ENCODE measurements around the gene DUSP16.
"Not testable (repeated sequence)": the region's sequence is repeated elsewhere in the genome, so short reads cannot be mapped to it uniquely, and the experiment has no call there.

DUSP16 gene

DNA sequence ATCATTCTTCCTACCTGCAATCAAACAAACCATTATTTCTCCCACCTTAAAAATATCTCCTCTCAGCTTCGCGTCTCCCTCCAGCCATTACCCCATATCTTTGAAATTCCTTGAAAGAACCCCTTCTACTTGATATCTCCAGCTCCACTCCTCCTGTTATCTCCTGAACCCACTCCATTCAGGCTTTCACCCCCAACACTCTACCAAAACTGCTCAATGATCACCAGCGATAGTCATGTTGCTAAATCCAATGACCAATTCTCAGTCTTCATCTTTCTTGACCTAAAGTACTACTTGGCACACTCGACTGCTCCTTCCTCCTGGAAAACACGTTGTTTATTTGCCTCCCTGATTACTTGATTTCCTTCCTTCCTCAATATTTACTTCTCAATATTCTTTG is 70.1 kb downstream of the DUSP16 start:
- DNase-seq (ENCODE audit: low spot score) = no peak

DNA sequence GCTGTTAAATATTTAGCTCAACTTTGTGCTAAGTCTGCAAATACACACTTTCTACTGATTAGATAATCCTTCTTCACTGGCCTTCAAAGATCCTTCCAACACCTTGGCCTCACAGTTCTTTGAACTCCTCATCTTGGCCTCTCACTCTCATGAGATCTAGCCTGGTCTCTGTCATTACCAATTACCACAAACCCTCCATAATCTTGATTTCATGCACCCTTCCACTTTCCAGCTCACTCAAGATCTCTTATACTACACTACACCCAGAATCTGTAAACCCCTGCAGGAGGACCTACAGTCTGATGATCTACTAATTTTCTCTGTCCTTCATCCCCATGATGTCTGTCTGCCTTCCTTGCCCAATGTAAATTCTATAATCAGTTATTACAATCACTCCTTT is 71.1 kb downstream of the DUSP16 start:
- DNase-seq (ENCODE audit: low spot score) = no peak

DNA sequence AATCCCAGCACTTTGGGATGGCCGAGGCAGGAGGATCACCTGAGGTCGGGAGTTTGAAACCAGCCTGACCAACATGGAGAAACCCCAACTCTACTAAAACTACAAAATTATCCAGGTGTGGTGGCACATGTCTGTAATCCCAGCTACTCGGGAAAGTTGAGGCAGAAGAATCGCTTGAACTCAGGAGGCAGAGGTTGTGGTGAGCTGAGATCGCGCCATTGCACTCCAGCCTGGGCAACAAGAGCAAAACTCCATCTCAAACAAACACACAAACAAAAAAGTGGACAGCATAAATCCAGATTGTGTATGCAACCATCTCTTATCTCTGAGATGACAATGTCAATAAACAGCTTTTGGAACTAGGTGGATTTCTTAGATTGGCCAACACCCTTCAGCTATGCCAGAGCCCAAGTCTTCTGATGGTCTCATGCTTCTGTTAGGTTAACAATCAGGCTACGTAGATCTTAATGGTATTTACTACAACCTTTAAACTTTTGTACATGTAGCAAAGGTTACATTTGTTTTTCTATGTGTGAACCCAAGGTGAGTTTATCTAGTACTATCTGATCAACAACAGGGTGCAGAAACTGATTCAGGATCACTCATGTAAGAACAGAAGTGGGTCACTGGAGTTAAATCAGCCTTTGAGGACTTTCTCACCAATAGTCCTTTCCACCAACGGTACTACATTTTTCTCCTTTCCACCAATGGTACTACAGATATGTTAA is 73.7 kb downstream of the DUSP16 start:
- no peak for DNase-seq (ENCODE audit: low spot score)

DNA sequence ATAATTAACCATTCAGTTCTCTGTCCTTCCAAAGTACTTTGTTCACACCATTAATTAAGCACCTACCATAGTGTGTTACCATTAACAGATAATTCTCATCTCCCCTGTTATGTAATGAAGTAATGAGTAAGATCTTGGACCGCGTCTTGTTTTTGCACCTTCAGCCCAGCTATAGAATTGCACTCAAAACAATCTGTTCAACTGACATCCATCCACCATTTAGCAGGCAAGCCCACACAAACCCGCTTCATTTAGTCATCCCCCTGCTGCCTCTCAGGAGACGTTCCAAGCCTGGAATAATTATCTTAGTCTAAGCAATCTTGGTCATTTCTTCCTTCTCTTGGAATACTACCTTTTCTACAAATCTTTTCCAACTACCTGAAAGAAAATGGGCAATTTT is 74.4 kb downstream of the DUSP16 start:
- no peak for DNase-seq (ENCODE audit: low spot score)

DNA sequence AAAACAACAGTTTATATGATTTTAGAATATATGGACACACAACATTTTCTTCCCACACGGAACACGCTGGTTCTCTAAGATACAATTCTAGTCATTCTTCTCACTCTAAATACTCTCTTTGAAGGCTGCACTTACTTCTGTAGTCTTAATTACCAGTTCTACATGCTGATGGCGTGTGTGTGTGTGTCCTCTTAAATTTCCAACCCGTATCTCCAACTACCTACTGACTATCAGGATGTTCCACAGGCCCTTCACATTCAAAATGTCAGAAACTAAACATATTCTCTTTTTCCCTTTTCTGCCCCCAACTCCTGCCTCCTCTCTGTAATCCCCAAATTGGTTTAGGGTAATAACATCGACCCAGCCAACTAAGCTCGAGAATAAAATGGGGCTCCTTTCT is 75.2 kb downstream of the DUSP16 start:
- DNase-seq (ENCODE audit: low spot score) = no peak

DNA sequence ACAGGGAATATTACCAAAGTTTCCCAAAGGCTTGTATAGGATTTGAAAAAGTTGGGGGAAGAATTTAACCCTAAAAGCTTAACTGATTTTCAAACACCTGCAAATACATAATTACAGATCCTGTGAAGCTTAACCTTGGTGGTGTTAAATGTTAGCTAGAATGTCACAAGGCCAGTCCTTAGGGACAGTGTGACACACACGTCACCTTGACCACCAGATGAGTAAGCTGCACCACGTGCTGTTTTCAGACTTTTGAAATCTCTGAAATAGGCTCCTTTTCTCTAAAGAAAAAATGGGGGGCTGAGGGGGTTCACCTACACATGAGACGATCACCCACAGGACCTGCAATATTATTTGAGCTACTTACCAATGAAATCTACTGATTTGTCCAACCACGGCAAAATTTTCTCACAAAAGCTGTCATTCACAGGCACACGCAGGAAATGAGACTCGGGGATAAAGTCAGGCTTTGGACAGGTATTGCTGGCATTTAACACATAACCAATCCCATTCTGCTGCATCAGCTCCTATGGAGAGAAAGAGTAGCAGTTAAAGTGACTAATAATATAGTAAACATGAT is 75.9 kb downstream of the DUSP16 start:
- DNase-seq (ENCODE audit: low spot score) = no peak

DNA sequence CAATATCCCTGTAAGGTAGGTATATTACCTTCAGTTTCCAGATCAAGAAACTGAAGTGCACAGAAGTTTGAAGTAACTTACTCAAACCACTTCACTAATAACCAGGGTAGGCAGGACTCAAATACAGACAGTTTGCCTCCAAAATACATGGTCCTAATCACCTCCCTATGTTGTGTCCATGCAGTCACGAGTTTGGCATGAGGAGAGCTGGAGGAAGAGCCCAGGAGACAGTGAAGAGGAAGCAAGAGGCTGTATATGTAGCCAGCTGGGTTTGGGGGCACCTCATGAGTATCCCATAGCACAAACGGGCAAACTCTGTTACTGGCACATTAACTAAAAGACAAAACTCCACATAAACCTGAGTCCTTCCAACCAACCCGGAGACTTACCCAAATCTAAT is 79.2 kb downstream of the DUSP16 start:
- no peak for DNase-seq (ENCODE audit: low spot score)

DNA sequence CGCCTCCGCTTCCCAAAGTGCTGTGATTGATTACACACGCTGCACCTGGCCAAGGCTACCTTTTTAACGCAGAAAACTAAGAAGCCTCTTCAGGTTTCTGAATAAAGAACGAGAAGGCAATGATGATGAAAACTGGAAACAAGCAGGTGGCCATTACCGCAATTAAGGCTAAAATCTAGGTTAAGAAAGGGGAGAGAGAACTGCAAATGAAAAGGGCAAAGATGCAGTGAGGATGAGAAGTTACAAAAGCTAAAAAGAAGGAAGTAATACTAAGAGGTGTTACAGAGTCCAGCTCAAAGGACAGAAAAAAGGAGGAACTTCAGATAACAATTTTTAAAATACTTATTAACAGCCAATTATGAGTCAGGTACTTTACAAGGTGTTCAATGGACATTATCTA is 79.7 kb downstream of the DUSP16 start:
- DNase-seq (ENCODE audit: low spot score) = no peak

DNA sequence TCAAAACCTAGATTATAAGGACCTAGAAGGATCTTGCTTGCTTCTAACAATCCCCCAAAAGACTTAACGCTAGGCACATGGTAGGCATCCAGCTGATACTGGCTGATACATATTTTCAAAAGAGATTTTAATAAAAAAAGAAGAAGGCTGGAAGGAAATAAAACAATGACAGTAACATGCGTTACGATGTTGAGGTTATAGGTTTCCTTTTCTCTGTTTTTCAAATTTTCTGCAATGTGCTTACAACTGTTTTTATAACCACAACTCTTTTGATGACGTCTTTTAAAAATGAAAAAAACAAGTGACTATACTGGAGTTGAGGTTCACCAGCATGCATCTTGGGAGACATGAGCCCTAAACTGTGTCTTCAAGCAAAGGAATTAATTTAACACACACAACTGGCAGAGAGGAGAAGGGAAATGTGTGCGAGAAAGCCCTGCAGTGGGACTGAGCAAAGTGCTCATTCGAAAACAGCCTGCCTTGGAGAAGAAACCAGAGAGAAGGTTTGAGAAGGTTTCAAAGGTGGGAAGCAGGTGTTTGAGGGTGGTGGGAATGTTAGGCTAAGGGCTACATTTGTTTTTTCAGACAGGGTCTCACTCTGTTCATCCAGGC is 80.4 kb downstream of the DUSP16 start:
- DNase-seq (ENCODE audit: low spot score) = no peak

DNA sequence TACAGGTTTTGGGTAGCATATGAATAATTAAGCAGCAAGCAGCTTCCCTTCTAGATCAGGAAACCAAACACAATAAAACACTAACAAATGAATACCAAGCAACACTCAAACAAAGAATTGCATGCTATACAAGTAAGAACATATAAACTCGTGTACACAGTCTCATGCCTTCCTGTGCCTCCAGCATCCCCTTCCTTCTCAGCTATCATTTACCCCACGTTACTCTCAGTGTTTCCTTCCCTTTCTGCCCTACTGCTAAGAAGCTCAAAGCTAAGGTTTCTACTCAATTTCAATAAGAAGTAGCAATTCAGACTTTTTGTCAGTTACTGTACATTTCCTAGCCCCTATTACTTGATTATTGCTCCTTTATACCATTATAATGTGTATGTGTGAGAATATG is 81.0 kb downstream of the DUSP16 start:
- no peak for DNase-seq (ENCODE audit: low spot score)

DNA sequence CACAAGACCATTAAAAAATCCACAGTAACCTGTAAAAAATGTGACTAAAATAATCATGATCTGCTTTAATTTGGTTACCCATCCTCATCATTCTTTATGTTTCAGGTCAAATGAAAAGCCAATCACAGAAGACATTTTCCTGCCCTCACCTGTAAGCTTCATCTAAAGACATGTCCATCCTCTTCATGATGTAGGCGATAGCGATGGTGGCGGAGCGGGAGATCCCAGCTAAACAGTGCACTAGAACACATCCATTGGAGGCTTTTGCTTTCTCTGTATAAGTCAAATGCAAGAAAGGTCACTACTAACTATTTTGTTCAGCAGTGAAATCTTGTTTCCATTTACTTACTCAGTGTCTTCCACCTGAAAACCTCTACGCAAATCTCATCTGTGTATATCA is 82.6 kb downstream of the DUSP16 start:
- DNase-seq (ENCODE audit: low spot score) = no peak

DNA sequence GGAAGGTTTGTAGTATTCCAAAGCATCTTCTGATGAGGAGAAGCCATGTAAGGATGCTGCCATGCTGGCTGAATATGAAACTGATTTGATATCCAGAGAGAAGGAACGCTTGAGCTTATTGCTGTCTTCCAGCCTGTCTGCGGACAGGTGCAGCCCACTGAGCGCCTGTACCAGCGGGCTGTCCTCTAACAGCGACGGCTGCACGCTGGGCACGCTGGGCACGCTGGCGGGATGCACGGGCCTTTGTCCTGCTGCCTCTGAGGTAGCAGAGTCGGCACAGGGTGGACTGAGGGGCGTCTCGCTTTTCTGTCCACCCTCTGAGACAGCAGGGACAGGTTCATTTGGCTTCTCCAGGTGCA is 85.2 kb downstream of the DUSP16 start:
- no peak for DNase-seq (ENCODE audit: low spot score)

DNA sequence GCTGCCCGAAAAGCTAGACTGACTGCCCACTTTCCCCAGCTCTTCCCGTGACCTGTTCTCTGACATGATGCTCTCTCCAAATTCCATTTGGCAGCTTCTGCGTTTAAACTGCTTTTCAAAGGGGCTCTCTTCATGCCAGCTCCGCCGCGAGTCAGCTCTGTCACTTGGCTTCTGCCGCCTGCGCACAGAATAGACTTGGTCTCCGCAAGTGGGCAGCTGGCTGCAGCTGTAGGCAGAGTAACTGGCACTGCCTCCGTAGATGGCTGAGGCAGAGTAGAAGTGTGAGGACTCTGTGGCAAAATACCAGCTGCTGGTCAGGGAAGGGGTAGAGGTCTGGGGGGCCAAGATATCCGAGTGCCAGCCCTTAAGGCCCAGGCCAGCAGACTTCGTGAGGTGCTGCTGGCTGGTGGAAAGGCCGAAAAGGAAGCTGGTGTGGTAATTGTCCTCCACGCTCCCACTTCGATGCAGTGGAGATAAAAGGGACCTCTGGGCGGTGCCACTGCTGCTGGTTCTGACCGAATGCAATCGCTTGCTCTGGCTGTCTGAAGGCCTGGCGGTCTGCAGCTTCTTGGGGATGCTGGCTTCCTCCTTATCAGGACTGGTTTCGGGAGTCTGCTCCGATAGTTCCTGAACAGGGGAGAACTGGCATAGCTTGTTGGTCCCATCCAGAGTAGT is 85.7 kb downstream of the DUSP16 start:
- peak; percentile 94 for DNase-seq (ENCODE audit: low spot score)

DNA sequence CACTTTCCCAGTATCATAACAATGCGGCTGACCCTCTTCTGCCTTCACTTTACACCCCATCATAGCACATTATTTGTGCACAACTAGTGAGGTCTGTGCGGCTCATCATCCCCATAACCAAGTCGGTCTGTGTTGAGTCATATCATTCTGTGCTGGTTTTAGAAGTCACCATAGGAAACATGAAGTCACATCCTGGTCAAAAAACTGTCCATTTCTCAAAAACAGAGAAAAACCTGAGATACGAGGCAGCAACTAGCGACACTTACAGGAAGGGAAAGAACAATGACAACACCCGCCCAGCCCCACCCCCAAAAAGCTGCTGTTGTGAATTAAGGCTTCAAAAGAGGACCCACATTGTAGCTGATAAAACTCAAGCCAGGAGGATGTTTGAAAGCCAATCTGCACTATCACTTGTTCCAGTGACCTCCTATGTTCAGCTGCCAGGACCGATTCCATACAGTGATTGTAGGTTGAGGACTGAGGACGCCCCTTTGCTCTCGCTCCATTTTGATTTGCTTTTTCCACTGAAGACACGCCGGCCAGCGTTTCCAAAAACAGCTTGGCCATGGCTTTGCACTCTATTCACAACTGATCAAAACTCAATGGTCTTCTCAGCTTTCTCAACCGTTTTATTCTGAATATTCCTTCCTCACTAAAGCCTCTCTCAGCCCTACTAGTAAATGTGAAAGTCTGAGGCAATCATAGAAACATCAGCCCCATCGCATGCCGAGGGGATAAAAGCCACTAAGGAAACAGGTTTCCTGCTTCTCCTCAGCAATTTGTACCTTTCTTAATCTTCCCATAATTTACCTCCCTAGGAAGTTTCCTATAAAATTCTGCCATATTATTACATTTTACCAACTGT is 87.5 kb downstream of the DUSP16 start:
- DNase-seq (ENCODE audit: low spot score) = no peak

DNA sequence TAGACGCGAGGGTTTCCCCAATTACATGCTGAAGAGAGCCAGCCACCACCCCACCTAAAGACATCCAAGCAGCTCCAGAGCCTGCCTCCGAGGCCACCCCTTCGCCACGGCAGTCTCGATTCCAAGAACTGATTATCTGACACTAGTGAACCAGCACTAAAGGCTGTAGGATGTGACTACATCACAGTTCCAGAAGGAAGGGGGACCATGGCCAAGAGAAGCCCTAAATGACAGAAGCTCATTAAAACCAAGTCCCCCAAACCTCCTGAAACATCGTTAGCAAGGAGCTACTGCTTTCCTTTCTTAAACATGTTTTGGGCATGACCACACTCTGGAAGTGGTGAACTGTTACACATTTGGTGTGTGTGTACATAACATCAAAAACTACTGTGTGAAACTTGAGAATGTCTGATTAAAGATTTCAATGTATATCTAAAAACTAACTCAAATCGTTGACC is 88.2 kb downstream of the DUSP16 start:
- no peak for DNase-seq (ENCODE audit: low spot score)

DNA sequence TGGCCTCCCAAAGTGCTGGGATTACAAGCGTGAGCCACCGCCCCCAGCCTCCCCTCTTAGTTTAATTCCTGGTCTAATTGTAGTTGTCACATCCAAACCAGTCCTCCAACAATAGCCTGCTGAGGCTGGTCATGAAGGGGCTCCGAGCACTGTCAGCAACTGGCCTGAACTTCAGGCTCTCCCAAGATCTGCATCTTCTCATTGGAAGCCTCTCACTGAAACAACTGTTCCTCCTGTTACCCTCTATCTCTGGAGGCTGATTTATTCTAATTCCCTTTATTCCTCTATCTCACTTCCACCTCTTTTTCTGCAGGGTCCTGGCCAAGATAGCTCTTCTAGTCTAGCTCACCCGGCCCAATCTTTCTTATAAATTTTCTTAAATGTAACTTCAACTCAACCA is 89.4 kb downstream of the DUSP16 start:
- no peak for DNase-seq (ENCODE audit: low spot score)

DNA sequence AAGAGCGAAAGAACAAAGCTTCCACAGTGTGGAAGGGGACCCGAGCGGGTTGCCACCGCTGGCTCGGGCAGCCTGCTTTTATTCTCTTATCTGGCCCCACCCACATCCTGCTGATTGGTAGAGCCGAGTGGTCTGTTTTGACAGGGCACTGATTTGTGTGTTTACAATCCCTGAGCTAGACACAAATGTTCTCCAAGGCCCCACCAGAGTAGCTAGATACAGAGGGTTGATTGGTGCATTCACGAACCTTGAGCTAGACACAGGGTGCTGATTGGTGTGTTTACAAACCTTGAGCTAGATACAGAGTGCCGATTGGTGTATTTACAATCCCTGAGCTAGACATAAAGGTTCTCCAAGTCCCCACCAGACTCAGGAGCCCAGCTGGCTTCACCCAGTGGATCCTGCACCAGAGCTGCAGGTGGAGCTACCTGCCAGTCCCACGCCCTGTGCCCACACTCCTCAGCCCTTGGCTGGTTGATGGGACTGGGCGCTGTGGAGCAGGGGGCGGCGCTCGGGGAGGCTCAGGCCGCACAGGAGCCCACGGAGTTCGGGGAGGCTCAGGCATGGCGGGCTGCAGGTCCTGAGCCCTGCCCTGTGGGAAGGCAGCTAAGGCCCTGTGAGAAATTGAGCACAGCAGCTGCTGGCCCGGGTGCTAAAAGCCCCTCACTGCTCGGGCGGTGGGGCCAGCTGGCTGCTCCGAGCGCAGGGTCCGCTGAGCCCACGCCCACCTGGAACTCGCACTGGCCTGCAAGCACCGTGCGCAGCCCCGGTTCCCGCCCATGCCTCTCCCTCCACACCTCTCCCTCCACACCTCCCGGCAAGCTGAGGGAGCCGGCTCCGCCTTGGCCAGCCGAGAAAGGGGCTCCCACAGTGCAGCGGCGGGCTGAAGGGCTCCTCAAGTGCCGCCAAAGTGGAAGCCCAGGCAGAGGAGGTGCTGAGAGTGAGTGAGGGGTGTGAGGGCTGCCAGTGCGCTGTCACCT is 90.4 kb downstream of the DUSP16 start:
- DNase-seq (ENCODE audit: low spot score) = not testable (repeated sequence)

DNA sequence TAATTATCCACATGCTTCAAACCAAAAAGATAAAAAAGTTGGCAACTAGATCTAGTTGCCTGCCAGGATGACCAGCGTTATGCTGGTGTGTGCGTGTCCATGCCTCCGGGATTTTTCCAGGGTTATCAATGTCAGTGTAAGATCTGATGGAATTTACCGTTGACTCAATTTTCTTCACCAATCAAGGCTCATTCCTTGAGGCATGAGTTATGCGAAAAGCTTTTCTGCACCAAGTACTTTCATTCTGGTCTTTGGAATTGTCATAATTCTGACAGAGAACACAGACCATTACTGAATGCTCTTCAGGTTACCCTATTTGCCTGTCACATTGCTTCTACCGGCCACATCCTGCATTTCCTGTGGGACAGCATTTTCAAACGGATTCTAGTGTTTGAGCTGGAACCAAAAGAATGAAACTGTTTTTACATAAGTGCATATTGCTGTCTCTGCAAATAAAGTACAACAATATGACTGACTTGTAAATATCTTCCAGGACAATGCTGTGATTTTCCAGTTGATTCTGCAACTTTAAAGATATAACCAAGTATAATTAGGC is 91.8 kb downstream of the DUSP16 start:
- no peak for DNase-seq (ENCODE audit: low spot score)

DNA sequence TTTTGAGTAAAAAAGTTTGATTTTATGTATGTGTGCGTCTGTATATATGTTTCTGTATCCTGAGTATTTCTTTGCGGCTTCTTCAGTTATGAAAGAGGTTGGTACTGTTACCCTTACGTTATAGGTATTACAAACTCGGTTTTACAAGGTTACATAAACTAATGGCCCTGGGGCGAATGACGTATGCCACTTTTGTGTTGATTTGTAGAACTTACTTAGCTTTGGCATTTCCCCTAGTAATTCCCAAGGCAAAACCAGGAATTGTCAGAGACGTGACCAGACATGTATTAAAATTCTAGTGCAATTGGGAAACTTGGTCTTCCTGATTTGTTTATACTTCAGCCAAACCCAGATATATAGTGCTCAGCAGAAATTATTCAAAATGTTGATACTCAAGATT is 93.3 kb downstream of the DUSP16 start:
- no peak for DNase-seq (ENCODE audit: low spot score)

DNA sequence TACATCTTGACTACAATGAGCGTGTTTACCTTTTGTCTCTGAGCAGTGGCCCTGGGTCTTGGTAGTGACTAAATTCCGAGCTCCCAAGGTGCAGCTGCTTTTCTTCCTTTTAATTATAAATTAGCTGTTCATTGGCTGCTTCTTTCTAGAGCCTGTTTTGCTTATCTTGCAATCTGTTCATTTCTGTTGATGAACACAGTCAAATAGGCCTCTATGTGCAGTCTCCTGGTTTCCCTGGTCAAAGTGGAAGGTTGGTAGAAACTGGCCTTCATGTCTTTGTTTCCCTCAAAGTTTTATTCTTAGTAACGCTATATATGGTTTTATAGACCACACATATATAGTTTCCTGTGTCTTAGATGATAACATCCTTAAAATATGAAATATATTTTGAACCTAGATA is 94.1 kb downstream of the DUSP16 start:
- DNase-seq (ENCODE audit: low spot score) = no peak
